ENCODE measurements around the gene CDS2. TPM values are rescaled to one million over a fixed set of nuclear protein-coding genes. Genes with fewer than 3 reads are reported as not detected.

The CDS2 gene
- total RNA-seq, 1 experiment from 2014 or later: 17.1 TPM

- ATAC-seq: no peak
- Histone ChIP-seq H2AFZ (ENCODE audit: low read length) (no peak overlapping the region), H3K4me1 (ENCODE audit: insufficient read depth, low read length) (peaks cover 17% of the 10 kb centered on the region), H3K9me2 (replicated peaks; ENCODE audit: low read length) (no peaks in the 10 kb centered on the region), H3K9me3 (ENCODE audit: low read length) (no peaks in the 10 kb centered on the region), H3K27me3 (ENCODE audit: low read length) (no peaks in the 10 kb centered on the region), H4K20me1 (ENCODE audit: low read length) (no peaks in the 10 kb centered on the region), H3K4me2 (ENCODE audit: low read length) (peak overlapping the region; percentile 38; the same call in 1 of the 2 replicates), H3K9ac (ENCODE audit: low read length) (no peak overlapping the region), H3F3A (ENCODE audit: low read length, unreplicated experiment) (no peaks in the 10 kb centered on the region), H3K27ac (ENCODE audit: low read length) (no peak overlapping the region), H3K4me3 (ENCODE audit: low read length) (no peak overlapping the region), H3K79me2 (ENCODE audit: low read length) (no peaks in the 10 kb centered on the region), H3K36me3 (ENCODE audit: low read depth, low read length) (peaks cover 18% of the 10 kb centered on the region; the same call in 1 of the 2 replicates)
- POLR2A ChIA-PET (ENCODE audit: unreplicated experiment): no interaction called here
- BruUV-seq (replicated peaks): no TSS peak
- DNase-seq: no peak
- intact Hi-C loops (cut with micrococcal nuclease): no loop called here
- TF ChIP-seq EZH2phosphoT487 (IDR thresholded peaks at IDR 0.05; ENCODE audit: borderline replicate concordance, low read length) (no peak), EZH2 (IDR thresholded peaks at IDR 0.05; ENCODE audit: low read length, unreplicated experiment) (no peak), CTCF (conservative IDR thresholded peaks at IDR 0.05; ENCODE audit: low read depth, low read length) (no peak)
- CTCF ChIA-PET: interaction anchor here (1.6 kb wide), 1 partner anchor 55 kb away, joined by 5 read pairs; the partner anchor contains the start of gene CDS2
These were observed 54.1 kb downstream of the CDS2 start for GRCh38 chr20:5180933-5181332.

DNA sequence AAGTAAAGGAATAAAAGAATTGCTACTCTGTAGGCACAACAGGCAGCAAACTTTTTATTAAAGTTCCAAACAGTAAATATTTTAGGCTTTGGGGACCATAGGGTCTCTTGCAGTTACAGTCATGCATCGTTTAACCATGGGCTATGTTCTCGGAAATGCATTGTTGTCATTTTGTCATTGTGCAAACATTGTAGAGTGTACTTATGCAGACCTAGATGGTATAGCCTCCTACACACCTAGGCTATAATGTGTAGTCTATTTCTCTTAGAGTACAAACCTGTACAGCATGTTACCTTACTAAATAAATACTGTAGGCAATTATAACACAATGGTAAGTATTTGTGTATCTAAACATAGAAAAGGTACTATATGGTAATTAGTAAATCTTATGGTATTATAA is 54.7 kb downstream of the CDS2 start:
- BruUV-seq (replicated peaks): no TSS peak
- no peaks in the 10 kb centered on the region for H3F3A ChIP-seq (ENCODE audit: low read length, unreplicated experiment)
- H2AFZ ChIP-seq (ENCODE audit: low read length): no peak overlapping the region
- no peak overlapping the region; the same call in 1 of the 2 replicates for H3K27ac ChIP-seq (ENCODE audit: low read length)
- intact Hi-C loops (cut with micrococcal nuclease): no loop called here
- H3K4me1 ChIP-seq (ENCODE audit: insufficient read depth, low read length): peaks cover 17% of the 10 kb centered on the region
- ATAC-seq (peak; percentile 97), DNase-seq (peak; percentile 67)
- H3K9me3 ChIP-seq (ENCODE audit: low read length): no peaks in the 10 kb centered on the region
- ChIA-PET POLR2A (ENCODE audit: unreplicated experiment) (no interaction called here), CTCF (interaction anchor here (1.1 kb wide), 1 partner anchor 55 kb away, joined by 4 read pairs; the partner anchor contains the start of gene CDS2)
- H4K20me1 ChIP-seq (ENCODE audit: low read length): no peaks in the 10 kb centered on the region
- no peak overlapping the region for H3K9ac ChIP-seq (ENCODE audit: low read length)
- no peak for TF ChIP-seq EZH2 (IDR thresholded peaks at IDR 0.05; ENCODE audit: low read length, unreplicated experiment)
- TF ChIP-seq CTCF (conservative IDR thresholded peaks at IDR 0.05; ENCODE audit: low read depth, low read length): no peak
- TF ChIP-seq EZH2phosphoT487 (IDR thresholded peaks at IDR 0.05; ENCODE audit: borderline replicate concordance, low read length): no peak
- H3K36me3 ChIP-seq (ENCODE audit: low read depth, low read length): peaks cover 20% of the 10 kb centered on the region; the same call in 1 of the 2 replicates
- H3K27me3 ChIP-seq (ENCODE audit: low read length): no peaks in the 10 kb centered on the region
- no peaks in the 10 kb centered on the region for H3K79me2 ChIP-seq (ENCODE audit: low read length)
- H3K4me2 ChIP-seq (ENCODE audit: low read length): peak overlapping the region; percentile 38
- no peak overlapping the region for H3K4me3 ChIP-seq (ENCODE audit: low read length)
- no peaks in the 10 kb centered on the region for H3K9me2 ChIP-seq (replicated peaks; ENCODE audit: low read length)

GRCh38 chr20:5181958-5182357 is 55.1 kb downstream of the CDS2 start:
- peaks cover 19% of the 10 kb centered on the region; the same call in 1 of the 2 replicates for H3K36me3 ChIP-seq (ENCODE audit: low read depth, low read length)
- ChIA-PET POLR2A (ENCODE audit: unreplicated experiment) (no interaction called here), CTCF (interaction anchor here (1.1 kb wide), 1 partner anchor 56 kb away, joined by 4 read pairs; the partner anchor contains the start of gene CDS2)

More at GRCh38 chr20:5181958-5182357, 55.1 kb downstream of the CDS2 start:
- Histone ChIP-seq H3K4me2 (ENCODE audit: low read length) (peak overlapping the region; percentile 38), H4K20me1 (ENCODE audit: low read length) (no peaks in the 10 kb centered on the region), H3K9ac (ENCODE audit: low read length) (no peak overlapping the region), H2AFZ (ENCODE audit: low read length) (no peak overlapping the region), H3K9me3 (ENCODE audit: low read length) (no peaks in the 10 kb centered on the region), H3K79me2 (ENCODE audit: low read length) (no peaks in the 10 kb centered on the region), H3K9me2 (replicated peaks; ENCODE audit: low read length) (no peaks in the 10 kb centered on the region), H3K4me1 (ENCODE audit: insufficient read depth, low read length) (peaks cover 17% of the 10 kb centered on the region), H3F3A (ENCODE audit: low read length, unreplicated experiment) (no peaks in the 10 kb centered on the region), H3K27me3 (ENCODE audit: low read length) (no peaks in the 10 kb centered on the region), H3K27ac (ENCODE audit: low read length) (no peak overlapping the region; the same call in 1 of the 2 replicates), H3K4me3 (ENCODE audit: low read length) (no peak overlapping the region)
- intact Hi-C loops (cut with micrococcal nuclease): no loop called here
- no TSS peak for BruUV-seq (replicated peaks)
- TF ChIP-seq EZH2 (IDR thresholded peaks at IDR 0.05; ENCODE audit: low read length, unreplicated experiment): no peak
- no peak for TF ChIP-seq EZH2phosphoT487 (IDR thresholded peaks at IDR 0.05; ENCODE audit: borderline replicate concordance, low read length)
- TF ChIP-seq CTCF (conservative IDR thresholded peaks at IDR 0.05; ENCODE audit: low read depth, low read length): no peak
- ATAC-seq (peak; percentile 42), DNase-seq (peak; percentile 53)
